Measurements from ENCODE around the gene ADGRB2. TPM values are rescaled to one million over a fixed set of nuclear protein-coding genes. Genes with fewer than 3 reads are reported as not detected.

Gene ADGRB2
- total RNA-seq, 2 experiments from 2014 or later: 4.0 to 11.4 TPM

GRCh38 chr1:31735571-31735970, 28.6 kb downstream of the ADGRB2 start:
- no peaks in the 10 kb centered on the region for H3K79me2 ChIP-seq (ENCODE audit: insufficient read depth, low read depth, low read length)
- H3K4me2 ChIP-seq (ENCODE audit: low read length): no peak overlapping the region
- H3K27ac ChIP-seq (ENCODE audit: low read depth, low read length, poor library complexity, severe bottlenecking): no peak overlapping the region
- H3K9me3 ChIP-seq (ENCODE audit: low read length): no peaks in the 10 kb centered on the region
- peaks cover 15% of the 10 kb centered on the region for H3K4me1 ChIP-seq (ENCODE audit: insufficient read depth, low read length, poor library complexity, severe bottlenecking)
- intact Hi-C loops (cut with micrococcal nuclease; ENCODE audit: unreplicated experiment): no loop called here
- no peaks in the 10 kb centered on the region for H3K9me2 ChIP-seq (ENCODE audit: insufficient read depth, low read length)
- H2AFZ ChIP-seq (ENCODE audit: low read length): no peak overlapping the region
- no peak overlapping the region for H3K4me3 ChIP-seq (ENCODE audit: low read depth, low read length, poor library complexity, severe bottlenecking)
- BruUV-seq (replicated peaks): no TSS peak
- ChIA-PET POLR2A (no interaction called here), CTCF (ENCODE audit: unreplicated experiment) (no interaction called here)
- TF ChIP-seq EZH2phosphoT487 (IDR thresholded peaks at IDR 0.05; ENCODE audit: borderline replicate concordance, low read depth, low read length) (no peak), CTCF (conservative IDR thresholded peaks at IDR 0.05; ENCODE audit: low read length) (no peak)
- no peaks in the 10 kb centered on the region for H3K36me3 ChIP-seq (ENCODE audit: insufficient read depth, low read length)
- DNase-seq (ENCODE audit: low spot score): no peak
- H4K20me1 ChIP-seq (ENCODE audit: insufficient read depth, low read length): no peaks in the 10 kb centered on the region

- no peak overlapping the region for H3K27ac ChIP-seq (ENCODE audit: low read depth, low read length, poor library complexity, severe bottlenecking)
- H3K4me1 ChIP-seq (ENCODE audit: insufficient read depth, low read length, poor library complexity, severe bottlenecking): peaks cover 10% of the 10 kb centered on the region
- TF ChIP-seq EZH2phosphoT487 (IDR thresholded peaks at IDR 0.05; ENCODE audit: borderline replicate concordance, low read depth, low read length): no peak
- no peak for TF ChIP-seq CTCF (conservative IDR thresholded peaks at IDR 0.05; ENCODE audit: low read length)
- no peak overlapping the region for H2AFZ ChIP-seq (ENCODE audit: low read length)
- CTCF ChIA-PET (ENCODE audit: unreplicated experiment): interaction anchor here (1.5 kb wide), 1 partner anchor 11 kb away, joined by 7 read pairs; no protein-coding TSS in a partner anchor
- H3K9me2 ChIP-seq (ENCODE audit: insufficient read depth, low read length): no peaks in the 10 kb centered on the region
- H3K36me3 ChIP-seq (ENCODE audit: insufficient read depth, low read length): no peaks in the 10 kb centered on the region
- H3K79me2 ChIP-seq (ENCODE audit: insufficient read depth, low read depth, low read length): no peaks in the 10 kb centered on the region
- no peak overlapping the region for H3K4me3 ChIP-seq (ENCODE audit: low read depth, low read length, poor library complexity, severe bottlenecking)
- H3K9me3 ChIP-seq (ENCODE audit: low read length): no peaks in the 10 kb centered on the region
- no peak overlapping the region for H3K4me2 ChIP-seq (ENCODE audit: low read length)
- intact Hi-C loops (cut with micrococcal nuclease; ENCODE audit: unreplicated experiment): no loop called here
- DNase-seq (ENCODE audit: low spot score): no peak
- no TSS peak for BruUV-seq (replicated peaks)
- H4K20me1 ChIP-seq (ENCODE audit: insufficient read depth, low read length): no peaks in the 10 kb centered on the region
- POLR2A ChIA-PET: interaction anchor here (0.5 kb wide), 1 partner anchor 230 kb away, joined by 3 read pairs; no protein-coding TSS in a partner anchor
Measured at GRCh38 chr1:31734582-31735107, 29.5 kb downstream of the ADGRB2 start.

GRCh38 chr1:31733389-31734219, 30.5 kb downstream of the ADGRB2 start:
- no peaks in the 10 kb centered on the region for H4K20me1 ChIP-seq (ENCODE audit: insufficient read depth, low read length)
- H3K27ac ChIP-seq (ENCODE audit: low read depth, low read length, poor library complexity, severe bottlenecking): no peak overlapping the region
- no peaks in the 10 kb centered on the region for H3K4me1 ChIP-seq (ENCODE audit: insufficient read depth, low read length, poor library complexity, severe bottlenecking)
- no TSS peak for BruUV-seq (replicated peaks)
- TF ChIP-seq CTCF (conservative IDR thresholded peaks at IDR 0.05; ENCODE audit: low read length) (no peak), EZH2phosphoT487 (IDR thresholded peaks at IDR 0.05; ENCODE audit: borderline replicate concordance, low read depth, low read length) (no peak)
- no peak for DNase-seq (ENCODE audit: low spot score)
- no peaks in the 10 kb centered on the region for H3K79me2 ChIP-seq (ENCODE audit: insufficient read depth, low read depth, low read length)
- H2AFZ ChIP-seq (ENCODE audit: low read length): no peak overlapping the region
- no peaks in the 10 kb centered on the region for H3K36me3 ChIP-seq (ENCODE audit: insufficient read depth, low read length)
- H3K9me2 ChIP-seq (ENCODE audit: insufficient read depth, low read length): no peaks in the 10 kb centered on the region
- intact Hi-C loops (cut with micrococcal nuclease; ENCODE audit: unreplicated experiment): no loop called here
- H3K9me3 ChIP-seq (ENCODE audit: low read length): no peaks in the 10 kb centered on the region
- H3K4me2 ChIP-seq (ENCODE audit: low read length): no peak overlapping the region
- ChIA-PET POLR2A (no interaction called here), CTCF (ENCODE audit: unreplicated experiment) (interaction anchor here (1.5 kb wide), 1 partner anchor 12 kb away, joined by 7 read pairs; no protein-coding TSS in a partner anchor)
- no peak overlapping the region for H3K4me3 ChIP-seq (ENCODE audit: low read depth, low read length, poor library complexity, severe bottlenecking)

Data from OCI-LY7 (cell line).